ENCODE measurements around the gene RPS6KA4. TPM values are rescaled to one million over a fixed set of nuclear protein-coding genes. Genes with fewer than 3 reads are reported as not detected.

RPS6KA4 gene
- total RNA-seq, 1 experiment from 2014 or later = 15.1 TPM

DNA sequence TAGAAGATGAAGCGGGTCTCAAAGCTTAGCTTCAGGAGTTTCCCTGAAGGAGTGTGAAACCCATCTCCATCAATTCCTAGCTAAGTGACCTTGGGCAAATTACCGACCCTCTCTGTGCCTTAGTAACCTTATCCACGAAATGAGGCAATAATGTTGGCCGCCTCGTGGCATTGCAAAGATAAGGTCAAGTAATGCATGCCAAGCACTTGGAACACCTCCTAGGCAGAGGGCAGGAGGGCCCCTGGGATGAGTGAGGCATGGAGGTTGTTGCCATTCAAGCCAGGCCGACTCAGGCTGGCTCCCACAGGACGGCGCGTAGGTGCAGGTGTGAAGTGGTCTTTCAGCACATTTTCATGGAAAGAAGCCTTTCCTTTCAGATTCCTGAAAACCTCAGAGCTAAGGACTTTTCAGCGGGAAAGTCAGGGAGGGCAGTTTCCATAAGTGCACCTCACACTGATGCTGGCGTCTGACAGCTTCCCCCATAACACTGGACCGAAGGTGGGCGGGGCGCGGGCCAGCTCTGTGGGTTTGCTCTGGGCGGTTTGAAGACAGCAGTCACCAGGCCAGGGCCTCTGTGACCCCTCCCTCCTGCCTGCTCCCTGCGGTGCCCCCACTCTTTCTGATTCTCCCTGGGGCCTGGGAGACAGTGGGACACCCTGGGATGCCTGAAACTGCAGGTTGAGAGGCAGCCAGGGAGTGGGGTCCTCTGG lies 25.2 kb downstream of the RPS6KA4 start:
- no peak for DNase-seq (ENCODE audit: extremely low read depth, low read depth)

DNA sequence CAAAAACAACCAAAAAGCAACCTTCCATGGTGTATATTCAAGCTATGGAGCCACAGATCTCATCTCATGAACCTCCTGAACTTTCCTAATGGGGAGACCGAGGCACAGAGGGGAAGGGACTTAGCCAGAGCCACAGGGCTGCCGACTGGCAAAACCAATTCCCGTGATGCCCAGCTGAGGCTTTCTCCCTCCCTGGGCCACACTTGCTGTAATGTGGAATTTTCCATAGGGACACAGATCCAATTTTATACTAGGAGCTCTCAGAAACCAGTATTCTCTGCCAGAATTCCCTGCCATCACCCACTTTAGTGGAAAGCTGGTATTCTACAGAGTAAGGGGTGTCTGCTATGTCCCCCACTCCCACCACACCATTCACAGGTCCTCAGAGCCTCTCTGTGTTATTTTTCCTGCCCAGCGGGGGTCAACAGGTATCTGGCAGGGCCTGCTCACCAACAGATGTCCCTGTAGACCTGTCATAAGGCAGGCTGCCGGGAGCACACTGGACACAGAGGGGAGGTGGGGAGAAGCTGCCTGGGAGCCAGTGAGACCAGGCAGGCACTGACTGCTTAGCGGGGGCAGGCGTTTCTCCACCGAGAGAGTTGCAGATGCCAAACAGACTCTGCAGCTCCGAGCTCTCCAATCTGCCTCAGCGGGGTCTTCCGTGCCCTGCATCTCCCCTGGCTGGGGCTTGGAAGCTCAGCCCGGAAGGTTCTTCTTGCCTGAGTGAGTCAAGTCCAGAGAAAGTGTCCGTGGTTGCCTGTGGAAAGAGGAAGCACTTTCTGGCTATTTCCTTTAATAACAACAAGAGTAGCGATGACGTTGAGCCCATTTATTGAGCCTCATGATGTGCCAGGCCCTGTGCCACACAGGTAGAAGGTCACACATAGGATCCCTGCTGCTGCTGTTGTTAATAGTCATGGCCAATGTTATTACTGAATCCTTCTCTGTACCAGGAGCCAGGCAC lies 26.3 kb downstream of the RPS6KA4 start:
- DNase-seq (ENCODE audit: extremely low read depth, low read depth) = no peak

DNA sequence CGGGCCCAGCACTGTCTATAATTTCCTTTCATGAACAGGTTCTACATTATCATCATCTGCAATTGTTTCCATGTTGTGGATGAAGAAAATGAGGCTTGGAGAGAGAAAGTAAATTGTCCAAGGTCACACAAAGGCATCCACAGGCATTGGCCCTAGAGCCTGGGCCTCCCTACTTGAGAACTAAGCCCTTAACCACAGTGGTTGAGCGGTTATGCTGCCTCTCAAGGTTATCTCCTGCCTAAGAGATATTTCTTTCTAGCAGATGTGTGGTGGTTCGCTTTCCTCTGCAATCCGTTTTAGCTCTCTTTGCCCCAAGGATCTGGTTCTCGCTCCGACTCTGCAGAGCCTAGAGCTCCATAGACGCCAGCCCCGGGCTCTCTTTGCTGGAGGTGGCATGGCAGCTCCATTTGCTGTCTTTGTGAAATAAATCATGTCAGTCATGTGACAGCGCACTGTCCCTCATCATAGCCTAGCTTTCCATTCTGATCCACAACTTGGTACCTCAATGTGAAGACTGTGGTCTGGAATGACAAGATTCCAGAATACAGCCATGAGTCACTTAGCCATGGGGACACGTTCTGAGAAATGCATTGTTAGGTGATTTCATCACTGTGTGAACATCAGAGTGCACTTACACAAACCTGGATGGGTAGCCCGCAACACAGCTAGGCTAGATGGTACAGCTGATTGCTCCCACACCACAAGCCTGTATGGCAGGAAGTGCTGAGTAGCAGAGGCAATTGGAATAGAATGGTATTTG lies 27.2 kb downstream of the RPS6KA4 start:
- no peak for DNase-seq (ENCODE audit: extremely low read depth, low read depth)

DNA sequence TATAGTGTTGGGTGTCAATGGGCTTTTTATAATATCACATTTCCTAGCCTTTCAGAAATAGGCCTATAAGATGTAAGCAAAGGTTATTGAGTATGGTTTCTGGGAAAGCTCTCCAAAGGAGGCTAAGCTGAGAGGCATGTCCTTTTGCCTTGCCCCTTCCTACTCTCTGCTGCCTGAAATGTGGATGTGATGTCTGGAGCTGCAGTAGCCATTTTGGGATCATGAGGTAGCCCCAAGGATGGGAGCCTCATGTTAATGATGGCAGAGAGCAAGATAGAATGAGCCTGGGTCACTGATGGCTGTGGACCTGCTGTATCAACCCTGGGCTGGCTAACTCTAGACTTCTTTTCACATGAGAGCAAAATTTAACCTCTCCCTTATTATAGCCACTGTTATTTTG lies 29.0 kb downstream of the RPS6KA4 start:
- no peak for DNase-seq (ENCODE audit: extremely low read depth, low read depth)

DNA sequence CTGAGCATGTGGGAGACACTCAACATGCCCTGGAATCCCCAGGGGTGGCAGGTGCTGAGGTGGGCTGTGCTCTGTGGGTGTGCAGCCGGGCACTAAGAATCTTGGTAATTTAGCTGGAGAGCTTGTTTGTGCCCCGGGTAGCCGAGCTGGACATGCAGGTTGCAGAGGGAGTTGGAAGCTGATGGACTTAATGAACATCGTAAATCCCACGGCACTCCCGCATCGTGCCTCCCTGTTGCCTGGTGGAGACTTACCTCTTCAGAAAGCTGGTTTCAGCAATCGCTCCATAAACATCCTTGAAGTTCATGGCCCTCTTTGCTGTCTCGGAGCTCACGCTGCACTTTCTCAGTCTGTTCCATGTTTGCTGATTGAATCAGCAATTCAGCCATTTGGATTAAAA lies 29.9 kb downstream of the RPS6KA4 start:
- no peak for DNase-seq (ENCODE audit: extremely low read depth, low read depth)

DNA sequence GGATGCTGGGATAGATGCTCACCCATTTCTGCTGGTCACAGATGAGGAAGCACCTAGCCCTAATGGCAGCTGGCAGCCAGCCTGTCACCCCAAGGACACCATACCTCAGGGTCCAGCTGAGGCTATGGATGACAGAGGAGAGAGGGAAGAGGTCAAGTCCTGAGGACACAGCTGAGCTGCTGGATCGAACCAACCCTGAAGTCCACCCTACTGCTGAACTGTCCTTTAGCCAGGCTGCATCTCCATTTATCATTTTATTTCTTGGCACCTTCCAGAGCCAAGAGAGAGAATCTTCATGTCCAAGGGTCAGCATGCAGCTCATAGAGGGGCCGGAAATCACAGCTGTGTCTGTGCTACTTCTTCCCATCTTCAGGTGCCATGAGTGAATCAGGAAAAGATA lies 30.9 kb downstream of the RPS6KA4 start:
- DNase-seq (ENCODE audit: extremely low read depth, low read depth) = no peak

DNA sequence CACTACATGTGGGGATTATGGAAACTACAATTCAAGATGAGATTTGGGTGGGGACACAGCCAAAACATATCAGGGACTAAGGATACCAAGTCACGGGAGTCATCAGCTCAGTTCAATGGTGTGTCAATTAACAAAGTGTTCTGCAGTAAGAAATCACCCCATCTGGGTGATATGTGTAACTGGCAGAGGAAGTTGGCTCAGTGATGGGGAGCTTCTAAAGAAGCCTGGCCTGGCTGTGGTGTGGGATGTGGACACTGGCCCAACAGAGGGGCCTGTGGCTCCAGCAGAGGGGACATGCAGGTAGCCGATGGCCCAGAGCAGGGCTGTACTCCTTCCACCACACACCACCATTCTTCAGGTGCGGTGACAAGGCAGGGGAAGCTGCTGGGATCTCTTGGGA lies 31.6 kb downstream of the RPS6KA4 start:
- no peak for DNase-seq (ENCODE audit: extremely low read depth, low read depth)

DNA sequence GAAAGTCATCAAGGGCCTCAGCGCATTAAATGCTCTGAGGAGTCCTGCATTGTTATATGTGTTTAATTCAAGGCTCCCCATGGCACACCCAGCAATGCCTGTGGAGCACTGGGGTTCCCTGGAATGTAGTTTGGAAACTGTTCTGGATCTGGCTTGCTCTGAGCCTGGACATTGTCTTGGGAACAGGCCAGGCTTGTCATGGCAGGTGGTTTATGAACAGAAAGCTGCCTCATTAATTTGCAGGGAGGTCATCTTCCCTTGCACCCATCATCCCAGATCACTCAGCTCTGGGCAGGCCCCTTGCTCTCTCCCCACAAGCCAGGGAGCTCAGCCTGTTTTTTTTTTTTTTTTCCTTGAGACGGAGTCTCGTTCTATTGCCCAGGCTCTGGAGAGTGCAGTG lies 32.9 kb downstream of the RPS6KA4 start:
- no peak for DNase-seq (ENCODE audit: extremely low read depth, low read depth)

DNA sequence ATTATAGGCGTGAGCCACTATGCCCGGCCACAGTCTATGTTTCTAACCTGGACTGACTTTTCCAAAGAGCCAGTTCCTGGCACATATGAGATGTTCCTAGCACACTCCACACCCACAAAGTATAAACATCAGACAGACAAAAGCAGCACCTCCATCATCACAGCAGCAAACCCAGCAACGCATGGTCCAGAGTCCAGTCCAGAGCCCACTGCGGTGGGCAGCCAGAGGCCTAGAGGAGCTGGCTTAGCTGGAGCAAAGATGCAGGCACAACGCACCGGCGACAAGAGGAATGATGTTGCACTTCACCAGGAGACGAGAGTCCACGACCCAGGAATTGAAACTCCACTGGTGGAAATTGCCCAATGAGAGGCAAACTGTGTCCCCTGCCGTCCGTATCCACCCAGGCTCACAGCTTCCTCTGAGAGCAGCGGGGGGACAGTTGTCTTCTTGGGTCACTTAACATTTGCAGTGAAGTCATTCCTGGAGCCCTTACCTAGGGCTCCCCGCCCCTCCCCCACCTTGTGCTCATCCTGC lies 36.6 kb downstream of the RPS6KA4 start:
- no peak for DNase-seq (ENCODE audit: extremely low read depth, low read depth)

DNA sequence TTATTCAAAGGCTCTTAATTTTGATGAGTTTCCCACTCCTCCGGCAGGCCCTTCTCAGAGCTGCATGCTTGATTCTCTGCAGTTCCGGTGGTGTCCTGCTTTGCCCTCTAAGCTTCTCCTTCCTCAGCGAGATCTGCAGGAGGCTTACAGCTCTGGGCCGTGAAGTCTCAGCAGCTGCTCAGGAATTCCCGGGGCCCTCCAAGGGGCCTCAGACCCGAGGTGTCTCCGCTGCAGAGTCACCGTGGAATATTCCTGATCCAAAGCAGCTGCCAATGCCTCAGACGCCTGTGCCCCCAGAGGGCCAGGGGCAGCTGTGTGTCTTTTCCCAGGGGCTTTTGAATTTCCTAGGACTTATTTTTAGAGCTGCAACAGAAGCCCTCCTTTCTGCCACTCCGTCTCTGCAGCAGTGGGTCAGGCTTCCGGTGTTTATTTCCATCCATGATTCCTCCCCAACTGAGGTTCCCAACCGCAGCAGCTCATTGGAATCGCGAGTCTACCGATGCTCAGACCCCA lies 37.2 kb downstream of the RPS6KA4 start:
- no peak for DNase-seq (ENCODE audit: extremely low read depth, low read depth)

DNA sequence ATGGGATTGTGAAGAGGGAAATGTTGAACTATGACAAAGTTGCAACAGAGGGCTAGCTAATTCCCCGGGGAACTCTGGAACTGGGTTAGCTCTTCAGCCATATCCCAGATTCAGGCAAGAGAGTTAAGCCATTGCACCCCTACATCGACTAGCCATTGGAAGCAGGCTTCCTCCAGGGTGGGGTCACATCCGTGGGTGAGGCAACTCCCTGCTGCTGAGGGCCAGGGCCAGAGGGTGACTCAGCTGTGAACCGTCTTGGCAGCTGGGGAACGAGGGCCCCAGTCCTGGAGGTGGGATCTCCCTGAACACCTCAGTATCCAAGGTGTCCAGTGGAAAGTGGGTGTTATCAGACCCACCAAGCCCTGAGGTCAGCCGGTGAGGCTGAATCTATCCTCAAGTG lies 41.1 kb downstream of the RPS6KA4 start:
- DNase-seq (ENCODE audit: extremely low read depth, low read depth) = no peak

DNA sequence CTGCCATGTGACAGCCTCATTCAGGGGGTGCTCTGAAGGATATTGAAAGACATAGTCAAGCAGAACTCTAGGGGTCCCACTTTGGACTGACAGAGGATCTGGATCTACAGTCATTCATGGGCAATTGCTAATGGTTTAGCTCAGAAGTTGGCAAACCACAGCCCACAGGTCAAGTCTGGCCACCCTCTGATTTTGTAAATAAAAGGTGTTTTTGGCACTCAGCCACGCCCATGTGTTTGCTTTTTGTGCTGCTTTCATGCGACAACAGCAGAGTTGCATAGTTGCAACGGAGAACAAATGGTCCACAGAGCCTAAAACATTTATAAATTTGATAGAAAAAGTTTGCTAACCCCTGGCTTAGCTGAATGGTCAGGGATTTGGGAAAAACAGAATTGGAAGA lies 41.7 kb downstream of the RPS6KA4 start:
- no peak for DNase-seq (ENCODE audit: extremely low read depth, low read depth)

DNA sequence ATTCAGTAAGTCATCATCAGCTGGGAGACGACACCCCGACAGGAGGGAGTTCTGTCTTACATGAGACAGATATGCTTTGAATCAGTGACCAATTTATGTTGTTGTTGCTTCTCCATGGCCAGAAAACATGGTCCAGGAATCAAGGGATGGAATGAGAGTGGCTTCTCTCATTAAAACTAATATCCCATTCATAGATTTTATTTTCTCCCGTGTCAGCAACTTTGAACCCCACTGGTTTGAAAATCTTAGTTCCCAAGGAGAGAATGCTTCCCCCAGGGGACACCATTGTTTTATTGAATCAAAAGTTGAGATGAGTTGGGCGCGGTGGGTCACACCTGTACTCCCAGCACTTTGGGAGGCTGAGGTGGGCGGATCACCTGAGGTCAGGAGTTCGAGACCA lies 42.8 kb downstream of the RPS6KA4 start:
- no peak for DNase-seq (ENCODE audit: extremely low read depth, low read depth)

DNA sequence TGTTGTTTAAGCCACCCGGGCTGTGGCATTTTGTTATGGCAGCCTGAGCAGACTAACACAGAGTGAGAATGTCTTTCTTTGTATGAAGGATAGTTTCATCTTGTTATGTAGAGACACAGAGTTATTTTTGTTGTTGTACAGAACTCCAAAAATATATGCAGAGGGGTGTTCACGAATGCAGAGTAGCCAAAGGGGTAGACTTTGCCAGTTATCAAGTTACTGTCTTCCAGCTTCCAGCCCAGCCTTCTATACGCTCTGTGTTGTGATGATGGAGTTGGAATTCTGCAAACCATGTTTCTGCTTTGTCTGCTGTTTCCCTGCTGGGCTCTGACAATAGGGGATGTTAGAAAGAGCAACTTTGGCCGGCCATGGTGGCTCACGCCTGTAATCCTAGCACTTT lies 44.1 kb downstream of the RPS6KA4 start:
- no peak for DNase-seq (ENCODE audit: extremely low read depth, low read depth)

DNA sequence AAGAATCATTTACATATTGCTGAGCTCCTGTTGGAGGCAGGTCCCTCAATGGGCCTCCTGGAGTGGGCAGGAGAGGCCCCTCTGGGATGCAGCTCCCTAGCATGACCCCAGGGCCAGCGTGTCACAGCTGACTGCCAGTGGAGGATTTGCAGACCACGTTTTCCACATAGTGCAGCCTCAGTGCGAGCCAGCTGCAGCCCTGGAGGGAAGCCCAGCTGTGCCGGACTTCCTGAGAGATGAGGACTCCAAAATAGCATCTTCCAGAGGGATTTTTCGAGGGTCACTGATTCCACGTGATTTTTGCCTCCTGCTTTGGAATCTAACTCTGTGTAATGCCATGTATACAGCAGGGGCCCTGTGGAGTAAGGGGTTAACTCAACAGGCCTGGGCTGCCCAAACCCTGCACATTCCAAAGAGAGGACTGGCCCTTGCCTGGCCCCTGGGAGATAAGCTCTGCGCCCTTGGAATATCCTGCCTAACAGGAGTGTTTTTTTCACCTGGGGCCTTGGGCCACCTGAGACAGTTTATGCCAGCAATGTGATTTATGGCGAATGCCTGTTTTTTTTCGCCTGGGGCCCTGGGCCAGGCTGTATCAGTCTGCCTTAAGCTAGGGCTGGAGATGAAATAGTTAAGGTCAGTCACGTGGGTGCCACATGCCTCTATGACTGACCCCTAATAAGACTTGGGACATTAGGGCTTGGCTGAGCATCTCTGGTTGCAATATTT lies 47.4 kb downstream of the RPS6KA4 start:
- no peak for DNase-seq (ENCODE audit: extremely low read depth, low read depth)

DNA sequence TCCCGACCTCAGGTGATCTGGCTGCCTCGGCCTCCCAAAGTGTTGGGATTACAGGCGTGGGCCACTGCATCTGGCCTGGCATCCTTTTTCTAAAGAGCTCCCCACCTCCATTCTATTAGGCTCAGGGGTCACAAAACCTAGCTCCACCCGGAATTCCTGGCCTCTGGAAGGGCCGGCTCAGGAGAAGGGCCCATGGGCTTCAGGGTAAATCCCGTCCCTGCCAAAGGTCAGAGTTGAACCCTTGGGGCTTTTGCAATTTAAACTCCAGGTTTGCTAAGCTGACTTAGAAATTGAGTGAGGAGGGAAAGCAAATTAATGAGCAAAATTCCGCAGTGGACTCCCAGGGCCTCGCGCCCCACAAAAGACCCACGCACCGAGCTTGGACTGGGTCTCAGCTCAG lies 48.3 kb downstream of the RPS6KA4 start:
- DNase-seq (ENCODE audit: extremely low read depth, low read depth) = no peak

DNA sequence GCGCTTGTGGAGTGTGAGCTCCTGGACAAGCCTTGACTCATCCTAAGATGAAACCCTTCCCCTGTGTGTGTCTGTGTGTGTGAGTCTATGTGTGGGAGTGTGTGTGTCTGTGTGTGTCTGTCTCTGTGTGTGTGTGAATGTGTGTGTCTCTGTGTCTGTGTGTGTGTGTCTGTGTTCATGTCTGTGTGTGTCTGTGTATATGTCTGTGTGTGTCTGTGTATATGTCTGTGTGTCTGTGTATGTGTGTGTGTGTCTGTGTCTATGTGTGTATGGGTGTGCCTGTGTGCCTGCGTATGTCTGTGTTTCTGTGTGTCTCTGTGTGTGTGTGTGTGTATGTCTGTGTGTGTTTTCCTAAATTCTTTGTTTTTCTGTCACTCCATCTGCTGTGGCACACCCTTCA lies 48.7 kb downstream of the RPS6KA4 start:
- DNase-seq (ENCODE audit: extremely low read depth, low read depth) = no peak

DNA sequence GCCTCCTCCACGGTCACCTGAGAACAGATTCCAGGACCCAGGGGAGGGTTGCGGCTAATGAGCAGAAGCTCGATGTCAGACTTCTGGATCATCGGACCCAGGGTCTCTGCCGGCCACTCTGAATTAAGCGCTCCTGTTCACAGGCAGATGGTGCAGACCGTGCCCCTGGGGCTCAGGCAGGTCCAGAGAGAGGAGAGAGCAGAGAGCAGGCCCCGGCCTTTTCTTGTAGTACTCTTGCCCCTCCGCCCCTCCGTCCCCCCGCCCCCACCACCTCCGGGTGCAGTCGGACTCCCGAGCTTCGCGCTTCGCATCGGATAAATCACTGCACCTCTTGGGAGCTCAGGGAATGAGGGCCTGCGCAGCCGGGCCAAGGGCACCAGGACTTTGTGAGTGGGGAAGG lies 50.3 kb downstream of the RPS6KA4 start:
- no peak for DNase-seq (ENCODE audit: extremely low read depth, low read depth)

DNA sequence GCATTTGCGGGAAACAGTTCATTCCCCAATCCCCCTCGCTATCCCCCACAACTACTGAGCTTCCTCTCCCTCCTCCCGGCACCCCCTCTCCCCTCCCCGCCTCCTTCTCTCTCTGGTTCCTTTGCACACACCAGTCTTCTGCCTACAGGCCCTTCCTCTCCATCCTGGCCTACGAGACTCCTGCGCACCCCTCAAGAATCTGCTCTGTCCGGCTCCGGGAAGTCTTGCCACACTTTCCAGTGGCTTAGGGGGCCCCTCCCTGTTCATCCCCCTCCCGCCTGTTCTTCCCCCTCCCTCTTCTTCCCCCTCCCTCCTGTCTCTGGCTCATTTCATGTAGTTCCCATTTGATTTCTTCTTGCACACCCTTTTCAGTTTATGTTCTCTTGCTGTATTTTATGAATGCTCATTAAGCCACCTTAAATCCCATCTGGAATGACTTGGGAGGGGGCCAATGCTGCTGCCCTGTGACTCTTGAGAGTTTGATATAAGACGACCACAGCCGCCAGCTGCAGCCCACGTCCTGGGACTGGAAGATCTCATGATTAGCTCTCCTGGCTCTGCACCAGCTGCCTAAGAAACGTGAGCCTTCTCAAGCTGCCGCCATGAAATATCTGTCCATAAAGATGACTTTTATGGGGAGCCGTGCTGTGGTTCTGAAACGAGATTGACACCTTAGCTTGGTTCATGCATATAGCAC lies 50.9 kb downstream of the RPS6KA4 start:
- DNase-seq (ENCODE audit: extremely low read depth, low read depth) = no peak

DNA sequence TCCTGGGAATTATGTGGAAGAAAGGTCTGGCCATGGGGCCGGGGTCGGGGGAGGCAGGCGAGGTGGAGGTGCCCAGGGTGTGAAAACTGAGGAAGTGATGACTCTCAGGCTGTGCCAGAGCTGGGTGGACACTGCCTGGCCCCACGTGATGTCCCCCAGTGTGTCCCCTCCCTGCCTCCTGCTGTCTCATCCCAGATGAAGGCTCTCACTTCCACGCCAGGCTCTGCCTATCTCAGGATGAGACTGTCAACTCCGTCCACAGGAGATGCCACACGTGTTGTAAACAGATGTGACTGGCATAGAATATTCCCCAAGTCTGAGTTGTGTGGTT lies 51.4 kb downstream of the RPS6KA4 start:
- DNase-seq (ENCODE audit: extremely low read depth, low read depth) = no peak
